ENCODE measurements around the gene TINAG.

The TINAG gene

DNA sequence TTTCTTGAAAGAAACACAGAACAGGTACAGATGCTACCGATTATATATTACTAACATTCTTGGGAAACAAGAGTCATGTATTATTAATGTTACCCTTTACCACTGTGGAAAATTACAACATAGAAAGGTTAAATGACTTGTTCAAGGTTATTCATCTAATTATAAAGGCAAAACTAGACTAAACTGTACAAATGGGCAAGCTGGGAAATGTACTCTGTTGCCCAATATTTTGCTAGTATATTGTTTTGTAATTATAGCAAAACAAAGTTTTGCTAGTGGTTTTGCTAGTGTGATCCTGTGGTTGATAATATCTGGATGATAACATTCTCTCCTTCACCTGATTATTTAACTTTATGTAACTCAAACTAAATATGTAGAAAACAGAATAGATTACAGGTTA, 96.5 kb downstream of the TINAG start:
- no peaks in the 10 kb centered on the region for H3K27me3 ChIP-seq (replicated peaks)
- no peak for DNase-seq
- H3K4me3 ChIP-seq (ENCODE audit: low read depth, low read length) = no peak overlapping the region
- TF ChIP-seq, protein P1, sequence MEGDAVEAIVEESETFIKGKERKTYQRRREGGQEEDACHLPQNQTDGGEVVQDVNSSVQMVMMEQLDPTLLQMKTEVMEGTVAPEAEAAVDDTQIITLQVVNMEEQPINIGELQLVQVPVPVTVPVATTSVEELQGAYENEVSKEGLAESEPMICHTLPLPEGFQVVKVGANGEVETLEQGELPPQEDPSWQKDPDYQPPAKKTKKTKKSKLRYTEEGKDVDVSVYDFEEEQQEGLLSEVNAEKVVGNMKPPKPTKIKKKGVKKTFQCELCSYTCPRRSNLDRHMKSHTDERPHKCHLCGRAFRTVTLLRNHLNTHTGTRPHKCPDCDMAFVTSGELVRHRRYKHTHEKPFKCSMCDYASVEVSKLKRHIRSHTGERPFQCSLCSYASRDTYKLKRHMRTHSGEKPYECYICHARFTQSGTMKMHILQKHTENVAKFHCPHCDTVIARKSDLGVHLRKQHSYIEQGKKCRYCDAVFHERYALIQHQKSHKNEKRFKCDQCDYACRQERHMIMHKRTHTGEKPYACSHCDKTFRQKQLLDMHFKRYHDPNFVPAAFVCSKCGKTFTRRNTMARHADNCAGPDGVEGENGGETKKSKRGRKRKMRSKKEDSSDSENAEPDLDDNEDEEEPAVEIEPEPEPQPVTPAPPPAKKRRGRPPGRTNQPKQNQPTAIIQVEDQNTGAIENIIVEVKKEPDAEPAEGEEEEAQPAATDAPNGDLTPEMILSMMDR (IDR thresholded peaks at IDR 0.05; ENCODE audit: low read depth, low read length, missing control alignments) = no peak
- H3K27ac ChIP-seq = no peak overlapping the region
- in situ Hi-C loops (cut with HindIII; ENCODE audit: low pct_ligation_motif_present, low sequenced_read_pairs) = no loop called here
- H3K36me3 ChIP-seq (replicated peaks) = no peaks in the 10 kb centered on the region

DNA sequence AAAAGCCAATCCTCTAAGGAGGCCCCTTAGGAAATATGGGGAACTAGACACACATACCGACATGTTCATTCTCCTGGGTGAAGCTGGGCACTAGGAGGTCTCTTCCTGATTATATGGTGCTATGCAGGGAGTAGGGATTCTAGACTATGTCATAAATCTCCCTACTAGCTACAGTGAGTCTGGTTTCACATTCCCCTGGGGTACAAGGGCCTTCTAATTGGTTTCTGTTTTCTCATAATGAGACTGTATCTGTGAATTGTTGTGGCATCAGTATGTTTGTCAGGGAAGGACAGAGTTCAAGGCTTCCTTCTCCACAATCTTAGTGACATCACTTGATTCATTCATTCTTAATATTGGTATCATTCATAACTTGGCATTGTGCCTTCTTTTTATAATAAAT, 103.5 kb downstream of the TINAG start:
- in situ Hi-C loops (cut with HindIII; ENCODE audit: low pct_ligation_motif_present, low sequenced_read_pairs) = no loop called here
- TF ChIP-seq, protein P1 (IDR thresholded peaks at IDR 0.05; ENCODE audit: low read depth, low read length, missing control alignments) = no peak
- no peak overlapping the region for H3K27ac ChIP-seq
- H3K36me3 ChIP-seq (replicated peaks) = no peaks in the 10 kb centered on the region
- DNase-seq = no peak
- H3K4me3 ChIP-seq (ENCODE audit: low read depth, low read length) = no peak overlapping the region
- no peaks in the 10 kb centered on the region for H3K27me3 ChIP-seq (replicated peaks)

DNA sequence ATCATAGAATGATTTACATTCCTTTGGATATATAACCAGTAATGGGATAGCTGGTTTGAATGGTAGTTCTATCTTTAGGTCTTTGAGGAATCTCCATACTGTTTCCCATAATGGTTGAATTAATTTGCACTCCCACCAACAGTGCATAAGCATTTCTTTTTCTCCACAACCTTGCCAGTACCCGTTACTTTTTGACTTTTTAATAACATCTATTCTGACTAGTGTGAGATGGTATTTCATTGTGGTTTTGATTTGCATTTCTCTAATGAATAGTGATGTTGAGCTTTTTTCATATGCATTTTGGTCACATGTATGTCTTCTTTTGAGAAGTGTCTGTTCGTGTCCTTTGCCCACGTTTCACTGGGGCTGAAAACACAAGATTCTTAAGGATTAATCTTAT, 107.3 kb downstream of the TINAG start:
- Histone ChIP-seq H3K36me3 (replicated peaks) (no peaks in the 10 kb centered on the region), H3K27ac (no peak overlapping the region), H3K27me3 (replicated peaks) (no peaks in the 10 kb centered on the region), H3K4me3 (ENCODE audit: low read depth, low read length) (no peak overlapping the region)
- TF ChIP-seq, protein P1 (IDR thresholded peaks at IDR 0.05; ENCODE audit: low read depth, low read length, missing control alignments) = no peak
- no peak for DNase-seq
- in situ Hi-C loops (cut with HindIII; ENCODE audit: low pct_ligation_motif_present, low sequenced_read_pairs) = no loop called here

DNA sequence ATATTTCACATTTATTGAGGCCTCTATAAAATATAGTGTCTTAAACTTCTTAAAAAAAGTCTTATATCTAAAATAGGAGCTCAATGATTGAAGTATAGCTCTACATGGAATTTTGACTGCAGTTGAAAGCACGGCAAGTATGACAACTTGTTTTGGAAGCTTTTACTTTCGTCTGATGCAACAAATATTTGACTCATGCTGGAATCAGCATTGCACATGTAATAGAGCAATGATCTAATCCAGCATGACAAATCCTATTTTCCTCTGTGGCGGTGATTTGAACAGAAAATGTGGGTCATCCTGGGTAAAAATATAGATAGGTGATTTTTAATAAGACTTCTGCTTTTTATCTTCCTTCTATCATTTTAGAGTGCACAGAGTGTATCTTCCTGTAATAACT, 111.6 kb downstream of the TINAG start:
- H3K36me3 ChIP-seq (replicated peaks) = no peaks in the 10 kb centered on the region
- in situ Hi-C loops (cut with HindIII; ENCODE audit: low pct_ligation_motif_present, low sequenced_read_pairs) = no loop called here
- TF ChIP-seq, protein P1 (IDR thresholded peaks at IDR 0.05; ENCODE audit: low read depth, low read length, missing control alignments) = no peak
- peak; percentile 69 for DNase-seq
- H3K27ac ChIP-seq = peak overlapping the region; percentile 49
- no peak overlapping the region for H3K4me3 ChIP-seq (ENCODE audit: low read depth, low read length)
- H3K27me3 ChIP-seq (replicated peaks) = no peaks in the 10 kb centered on the region

DNA sequence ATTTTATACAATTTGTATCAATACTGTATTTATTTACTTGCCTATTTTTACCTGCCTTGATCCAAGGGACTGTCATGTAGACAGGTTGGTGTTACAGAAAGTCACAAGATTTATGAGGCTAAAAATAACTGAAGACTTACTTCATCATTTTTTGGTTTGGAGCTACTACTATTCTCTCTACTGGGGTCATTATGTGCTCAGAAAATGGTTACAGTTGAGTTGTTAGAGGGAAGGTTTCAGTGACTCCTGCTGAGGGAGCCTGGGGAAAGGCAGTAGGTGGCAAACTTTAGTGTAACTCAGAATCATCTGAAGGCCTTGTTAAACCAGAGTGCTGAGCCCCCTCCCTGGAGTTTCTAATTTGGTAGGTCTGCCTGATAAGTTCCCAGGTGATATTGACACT, 118.8 kb downstream of the TINAG start:
- in situ Hi-C loops (cut with HindIII; ENCODE audit: low pct_ligation_motif_present, low sequenced_read_pairs) = no loop called here
- no peaks in the 10 kb centered on the region for H3K27me3 ChIP-seq (replicated peaks)
- TF ChIP-seq, protein P1 (IDR thresholded peaks at IDR 0.05; ENCODE audit: low read depth, low read length, missing control alignments) = no peak
- DNase-seq = no peak
- no peak overlapping the region for H3K27ac ChIP-seq
- no peak overlapping the region for H3K4me3 ChIP-seq (ENCODE audit: low read depth, low read length)
- no peaks in the 10 kb centered on the region for H3K36me3 ChIP-seq (replicated peaks)

DNA sequence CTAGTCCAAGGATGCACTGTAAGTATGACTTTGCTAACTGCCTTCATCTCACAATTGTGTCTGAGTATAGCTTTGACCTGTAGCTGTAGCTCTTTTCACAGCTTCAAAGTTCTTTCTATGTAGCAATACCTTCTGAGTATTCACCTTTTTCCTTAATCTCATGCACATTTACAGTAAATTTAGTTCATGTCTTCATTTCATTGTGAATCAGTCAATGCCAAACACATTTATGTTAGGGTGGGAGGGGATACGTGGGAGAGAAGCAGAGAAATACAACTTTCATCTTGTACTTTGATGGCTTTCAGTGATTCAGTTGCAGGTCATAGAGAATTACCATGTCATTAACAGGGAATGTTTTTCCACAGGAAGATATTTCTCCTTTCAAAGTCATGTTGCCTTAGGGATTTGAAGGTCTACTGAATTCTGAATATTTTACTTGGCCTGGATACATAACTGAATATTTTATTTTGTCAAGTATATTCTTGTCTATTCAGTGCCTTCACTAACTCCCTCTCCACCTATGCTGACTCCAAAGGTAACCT, 119.2 kb downstream of the TINAG start:
- in situ Hi-C loops (cut with HindIII; ENCODE audit: low pct_ligation_motif_present, low sequenced_read_pairs) = no loop called here
- Histone ChIP-seq H3K36me3 (replicated peaks) (no peaks in the 10 kb centered on the region), H3K4me3 (ENCODE audit: low read depth, low read length) (no peak overlapping the region), H3K27me3 (replicated peaks) (no peaks in the 10 kb centered on the region), H3K27ac (no peak overlapping the region)
- no peak for DNase-seq
- TF ChIP-seq, protein P1 (IDR thresholded peaks at IDR 0.05; ENCODE audit: low read depth, low read length, missing control alignments) = no peak

Measured in brain microvascular endothelial cell (primary cell).